Osteocyte (in vitro differentiated cells): ENCODE results near the gene HIVEP3. TPM values are rescaled to one million over a fixed set of nuclear protein-coding genes. Genes with fewer than 3 reads are reported as not detected.

Experiments
- DNase-seq: peaks from one replicate; pipeline ENCODE4 v3.0.0; 2021; ENCODE audit warnings: mixed read lengths; ENCODE audit not compliant: unreplicated experiment; ENCODE audit errors: extremely low spot score
- H3K27ac Mint-ChIP-seq: one replicate; pipeline ENCODE4 v1.8.0; 2021; ENCODE audit warnings: mild to moderate bottlenecking, mixed read lengths; ENCODE audit not compliant: unreplicated experiment
- H3K27me3 Mint-ChIP-seq: one replicate; pipeline ENCODE4 v1.8.0; 2021; ENCODE audit warnings: mixed read lengths; ENCODE audit not compliant: unreplicated experiment
- H3K36me3 Mint-ChIP-seq: one replicate; pipeline ENCODE4 v1.8.0; 2021; ENCODE audit warnings: mixed read lengths; ENCODE audit not compliant: unreplicated experiment
- H3K4me1 Mint-ChIP-seq: one replicate; pipeline ENCODE4 v1.8.0; 2021; ENCODE audit warnings: mixed read lengths; ENCODE audit not compliant: unreplicated experiment
- H3K4me3 Mint-ChIP-seq: one replicate; pipeline ENCODE4 v1.8.0; 2021; ENCODE audit warnings: mild to moderate bottlenecking, moderate library complexity, mixed read lengths; ENCODE audit not compliant: unreplicated experiment
- H3K9me3 Mint-ChIP-seq: one replicate; pipeline ENCODE4 v1.8.0; 2021; ENCODE audit warnings: mixed read lengths; ENCODE audit not compliant: unreplicated experiment
- total RNA-seq: library from RNA; stranded (reverse); gene quantifications from 2 replicates; pipeline ENCODE4 v1.2.1, GENCODE V29; 2021
- TF ChIP-seq, protein P1 (sequence below): fragments of 200-600 bp; sonication (generic); IDR thresholded peaks from 2 replicates; pipeline ENCODE4 v1.5.0; 2021; ENCODE audit warnings: antibody characterized with exemption, mild to moderate bottlenecking, moderate library complexity

The HIVEP3 gene
- total RNA-seq, 1 donor from 2014 or later: 0.97 TPM

DNA sequence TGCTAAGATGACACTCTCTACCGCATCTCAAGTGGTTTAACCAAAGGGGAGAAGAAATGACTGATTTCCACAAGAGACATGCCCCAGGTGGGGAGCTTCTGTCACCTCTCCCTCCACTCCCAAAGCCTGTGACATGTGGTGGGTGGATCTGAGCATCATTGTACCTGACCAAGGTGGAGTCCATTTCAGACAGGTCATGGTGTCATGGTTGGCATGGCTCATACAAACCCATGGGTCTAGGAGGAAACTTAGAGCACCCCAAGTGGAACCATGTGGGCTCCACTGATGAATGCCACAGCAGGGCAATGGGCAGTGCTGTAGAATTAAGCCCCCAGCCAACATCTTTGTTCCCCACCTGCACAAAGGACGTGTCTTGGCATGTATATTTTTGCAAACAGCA is 302.7 kb downstream of the HIVEP3 start:
- no peaks in the 10 kb centered on the region for H3K27me3 Mint-ChIP-seq
- peaks cover 4% of the 10 kb centered on the region for H3K4me1 Mint-ChIP-seq
- TF ChIP-seq, protein P1, sequence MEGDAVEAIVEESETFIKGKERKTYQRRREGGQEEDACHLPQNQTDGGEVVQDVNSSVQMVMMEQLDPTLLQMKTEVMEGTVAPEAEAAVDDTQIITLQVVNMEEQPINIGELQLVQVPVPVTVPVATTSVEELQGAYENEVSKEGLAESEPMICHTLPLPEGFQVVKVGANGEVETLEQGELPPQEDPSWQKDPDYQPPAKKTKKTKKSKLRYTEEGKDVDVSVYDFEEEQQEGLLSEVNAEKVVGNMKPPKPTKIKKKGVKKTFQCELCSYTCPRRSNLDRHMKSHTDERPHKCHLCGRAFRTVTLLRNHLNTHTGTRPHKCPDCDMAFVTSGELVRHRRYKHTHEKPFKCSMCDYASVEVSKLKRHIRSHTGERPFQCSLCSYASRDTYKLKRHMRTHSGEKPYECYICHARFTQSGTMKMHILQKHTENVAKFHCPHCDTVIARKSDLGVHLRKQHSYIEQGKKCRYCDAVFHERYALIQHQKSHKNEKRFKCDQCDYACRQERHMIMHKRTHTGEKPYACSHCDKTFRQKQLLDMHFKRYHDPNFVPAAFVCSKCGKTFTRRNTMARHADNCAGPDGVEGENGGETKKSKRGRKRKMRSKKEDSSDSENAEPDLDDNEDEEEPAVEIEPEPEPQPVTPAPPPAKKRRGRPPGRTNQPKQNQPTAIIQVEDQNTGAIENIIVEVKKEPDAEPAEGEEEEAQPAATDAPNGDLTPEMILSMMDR: no peak
- DNase-seq: peak; percentile 8
- no peak overlapping the region for H3K4me3 Mint-ChIP-seq
- no peak overlapping the region for H3K27ac Mint-ChIP-seq
- peaks cover 2% of the 10 kb centered on the region for H3K36me3 Mint-ChIP-seq
- H3K9me3 Mint-ChIP-seq: no peaks in the 10 kb centered on the region

DNA sequence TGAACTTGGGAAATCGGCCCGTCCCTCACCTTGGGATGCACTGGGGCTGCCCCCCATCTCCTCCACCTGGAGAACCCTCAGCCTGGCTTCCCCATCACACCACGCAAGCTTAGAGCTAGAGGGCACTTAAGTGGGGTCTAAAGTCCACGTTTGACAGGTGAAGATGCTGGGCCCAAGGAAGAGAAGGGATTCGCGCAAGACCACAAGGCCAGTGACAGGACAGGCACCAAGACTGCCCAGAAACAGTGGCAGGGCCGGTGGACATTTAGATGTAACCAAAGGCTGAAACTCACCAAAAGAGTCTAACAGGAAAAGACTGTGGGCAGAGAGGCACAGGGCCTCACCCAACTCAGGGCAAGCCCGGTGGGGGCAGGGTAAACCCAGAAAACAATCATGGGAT is 303.4 kb downstream of the HIVEP3 start:
- H3K36me3 Mint-ChIP-seq: peaks cover 2% of the 10 kb centered on the region
- TF ChIP-seq, protein P1: no peak
- DNase-seq: peak; percentile 64
- H3K4me1 Mint-ChIP-seq: peaks cover 4% of the 10 kb centered on the region
- H3K27me3 Mint-ChIP-seq: no peaks in the 10 kb centered on the region
- H3K4me3 Mint-ChIP-seq: no peak overlapping the region
- H3K27ac Mint-ChIP-seq: no peak overlapping the region
- H3K9me3 Mint-ChIP-seq: no peaks in the 10 kb centered on the region

DNA sequence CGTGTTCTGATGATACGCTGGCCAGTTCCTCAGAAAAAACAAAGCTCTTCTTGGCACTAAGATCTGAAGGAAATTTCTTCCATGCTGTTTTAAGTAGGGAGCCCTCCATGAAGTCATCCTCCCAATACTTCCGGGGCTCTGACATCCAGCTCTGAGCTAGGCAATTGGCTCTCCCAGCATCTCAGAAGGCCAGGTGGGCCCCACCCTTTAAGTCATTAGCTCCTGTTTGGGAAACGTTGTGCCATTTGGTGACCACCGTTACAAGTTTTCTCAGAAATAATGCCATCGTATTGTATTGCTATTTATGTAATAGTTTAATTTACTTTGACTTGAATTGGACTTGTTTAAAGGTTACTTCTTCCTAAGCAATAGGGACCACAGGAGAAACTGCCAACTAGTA is 303.9 kb downstream of the HIVEP3 start:
- DNase-seq: peak; percentile 25
- no peak overlapping the region for H3K27ac Mint-ChIP-seq
- peaks cover 2% of the 10 kb centered on the region for H3K36me3 Mint-ChIP-seq
- peaks cover 4% of the 10 kb centered on the region for H3K4me1 Mint-ChIP-seq
- TF ChIP-seq, protein P1: no peak
- no peaks in the 10 kb centered on the region for H3K9me3 Mint-ChIP-seq
- H3K27me3 Mint-ChIP-seq: no peaks in the 10 kb centered on the region
- H3K4me3 Mint-ChIP-seq: no peak overlapping the region

DNA sequence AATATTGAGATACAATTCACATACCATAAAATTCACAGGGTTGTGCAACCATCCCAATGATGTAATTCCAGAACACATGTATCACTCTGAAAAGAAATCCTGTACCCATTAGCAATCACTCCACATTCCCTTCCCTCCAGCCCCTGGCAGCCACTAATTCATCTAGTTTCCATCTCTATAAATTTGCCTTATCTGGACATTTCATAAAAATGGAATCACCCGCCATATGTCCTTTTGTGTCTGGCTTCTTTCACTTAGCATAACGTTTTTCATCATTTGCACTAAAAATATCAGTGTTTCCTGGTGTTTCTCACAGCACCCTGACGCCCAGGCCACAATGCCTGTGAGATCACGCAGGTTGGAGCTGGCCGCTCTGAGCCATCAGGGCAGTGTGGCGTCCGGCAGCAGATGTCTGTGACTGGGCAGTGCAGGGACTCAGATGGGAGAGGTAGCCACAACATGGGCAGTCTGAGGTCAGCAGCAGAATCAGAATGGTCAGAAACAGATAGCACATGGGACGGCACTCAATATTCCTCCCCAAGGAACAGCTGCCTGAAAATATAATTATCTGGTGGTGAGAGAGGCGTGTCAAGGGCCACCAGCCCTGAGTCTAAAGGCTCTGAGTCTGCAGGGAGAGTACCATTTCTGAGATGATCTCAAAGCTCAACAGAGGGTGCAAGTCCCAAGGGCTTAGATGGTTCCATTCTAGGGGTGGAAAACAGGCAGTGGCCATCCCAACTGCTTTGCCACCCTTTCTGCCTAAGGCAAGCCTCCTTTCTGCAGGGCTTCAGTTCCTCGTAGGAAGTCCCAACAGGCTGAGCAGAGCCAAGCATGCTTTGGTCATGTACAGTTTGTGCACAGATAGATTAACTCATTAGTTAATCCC is 304.8 kb downstream of the HIVEP3 start:
- peak; percentile 64 for DNase-seq
- H3K4me3 Mint-ChIP-seq: no peak overlapping the region
- peaks cover 4% of the 10 kb centered on the region for H3K4me1 Mint-ChIP-seq
- peaks cover 2% of the 10 kb centered on the region for H3K36me3 Mint-ChIP-seq
- no peaks in the 10 kb centered on the region for H3K27me3 Mint-ChIP-seq
- TF ChIP-seq, protein P1: no peak
- no peaks in the 10 kb centered on the region for H3K9me3 Mint-ChIP-seq
- H3K27ac Mint-ChIP-seq: no peak overlapping the region

DNA sequence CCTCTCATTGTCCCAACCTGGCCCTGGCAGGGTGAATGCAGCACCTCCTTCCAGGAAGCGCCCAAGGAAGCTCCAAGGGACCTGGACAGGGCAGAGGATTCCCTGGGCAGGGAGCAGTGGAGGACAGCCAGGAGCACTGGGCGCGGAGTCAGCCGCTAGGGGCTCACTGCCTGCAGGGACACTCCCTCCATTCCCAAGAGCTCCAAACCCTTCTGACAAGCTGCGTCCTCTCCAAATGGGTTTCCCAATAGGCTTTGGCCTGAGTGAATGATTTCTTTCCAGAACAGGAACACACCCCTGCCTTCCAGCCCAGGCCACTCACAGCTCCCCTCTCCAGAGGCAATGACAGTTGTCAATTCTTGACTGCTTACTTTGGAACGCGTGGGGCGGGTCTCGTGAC is 305.8 kb downstream of the HIVEP3 start:
- peak; percentile 73 for DNase-seq

More for the DNA sequence above, 305.8 kb downstream of the HIVEP3 start:
- H3K36me3 Mint-ChIP-seq: peaks cover 2% of the 10 kb centered on the region
- H3K4me1 Mint-ChIP-seq: peaks cover 2% of the 10 kb centered on the region
- TF ChIP-seq, protein P1: no peak
- H3K4me3 Mint-ChIP-seq: no peak overlapping the region
- no peaks in the 10 kb centered on the region for H3K9me3 Mint-ChIP-seq
- no peaks in the 10 kb centered on the region for H3K27me3 Mint-ChIP-seq
- H3K27ac Mint-ChIP-seq: no peak overlapping the region
